NCI-H1048 (cell line): ENCODE data around the gene GLIPR2.
"Not testable (repeated sequence)": the region's sequence is repeated elsewhere in the genome, so short reads cannot be mapped to it uniquely, and the experiment has no call there.

Experiments used
- DNase-seq: peaks from one replicate; lab custom pipeline; 2025; lab: John Stamatoyannopoulos, UW

GLIPR2 gene

GRCh38 chr9:36144309-36145232 lies 8.0 kb downstream of the GLIPR2 start:
- DNase-seq = no peak

GRCh38 chr9:36145970-36146369 lies 9.4 kb downstream of the GLIPR2 start:
- DNase-seq = no peak

GRCh38 chr9:36146651-36147050 lies 10.1 kb downstream of the GLIPR2 start:
- no peak for DNase-seq

- DNase-seq = no peak
Observed at GRCh38 chr9:36147441-36148175, 11.1 kb downstream of the GLIPR2 start.

- DNase-seq = no peak
Observed at GRCh38 chr9:36148311-36149051, 11.9 kb downstream of the GLIPR2 start.

- no peak for DNase-seq
Observed at GRCh38 chr9:36149197-36149596, 12.7 kb downstream of the GLIPR2 start.

- DNase-seq = no peak
Observed at GRCh38 chr9:36150574-36151315, 14.2 kb downstream of the GLIPR2 start.

- no peak for DNase-seq
Observed at GRCh38 chr9:36151316-36152210, 15.0 kb downstream of the GLIPR2 start.

GRCh38 chr9:36152741-36153438 lies 16.4 kb downstream of the GLIPR2 start:
- no peak for DNase-seq

GRCh38 chr9:36153746-36154145 lies 17.2 kb downstream of the GLIPR2 start:
- DNase-seq = no peak

- no peak for DNase-seq
Observed at GRCh38 chr9:36154331-36154952, 17.9 kb downstream of the GLIPR2 start.

GRCh38 chr9:36156116-36156515 lies 19.6 kb downstream of the GLIPR2 start:
- DNase-seq = no peak

GRCh38 chr9:36158122-36158521 lies 21.6 kb downstream of the GLIPR2 start:
- DNase-seq = no peak

- DNase-seq = no peak
Observed at GRCh38 chr9:36158917-36159316, 22.4 kb downstream of the GLIPR2 start.

GRCh38 chr9:36159509-36159908 lies 23.0 kb downstream of the GLIPR2 start:
- DNase-seq = not testable (repeated sequence)

GRCh38 chr9:36160126-36160525 lies 23.6 kb downstream of the GLIPR2 start:
- DNase-seq = not testable (repeated sequence)

GRCh38 chr9:36161187-36161586 lies 24.7 kb downstream of the GLIPR2 start:
- no peak for DNase-seq

- no peak for DNase-seq
Observed at GRCh38 chr9:36162211-36162738, 25.7 kb downstream of the GLIPR2 start.

- no peak for DNase-seq
Observed at GRCh38 chr9:36163049-36163785, 26.7 kb downstream of the GLIPR2 start.
